NCI-H748 treated with DMSO at 0.1 percent for 48 hours (cell line): Measurements from ENCODE around the gene FREM3.

Experiments
- DNase-seq: peaks from one replicate; lab custom pipeline; 2025; lab: John Stamatoyannopoulos, UW

Gene FREM3

GRCh38 chr4:143667461-143667860 is 33.0 kb downstream of the FREM3 start:
- DNase-seq: no peak

- DNase-seq: no peak
Measured at GRCh38 chr4:143658336-143658735, 42.1 kb downstream of the FREM3 start.

DNA sequence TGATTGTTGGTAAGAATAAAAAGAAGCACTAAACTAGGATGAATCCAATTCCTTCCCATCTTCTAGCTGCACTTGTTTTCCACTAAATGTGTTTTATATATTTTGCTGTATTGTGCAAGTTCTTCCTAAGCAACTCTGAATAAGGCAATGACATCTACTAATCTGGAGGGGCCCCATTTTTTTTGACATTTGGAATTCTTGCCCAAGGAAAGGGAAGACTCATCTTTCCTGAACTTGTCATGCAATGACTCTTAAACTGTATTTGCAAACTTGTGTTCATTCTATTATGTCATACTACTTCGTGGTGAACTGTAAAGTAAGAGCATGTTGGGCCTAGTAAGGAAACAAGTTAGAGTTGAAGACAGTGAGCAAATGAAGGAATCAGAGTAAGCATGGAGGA is 45.9 kb downstream of the FREM3 start:
- DNase-seq: no peak

GRCh38 chr4:143653031-143653430 is 47.4 kb downstream of the FREM3 start:
- no peak for DNase-seq

DNA sequence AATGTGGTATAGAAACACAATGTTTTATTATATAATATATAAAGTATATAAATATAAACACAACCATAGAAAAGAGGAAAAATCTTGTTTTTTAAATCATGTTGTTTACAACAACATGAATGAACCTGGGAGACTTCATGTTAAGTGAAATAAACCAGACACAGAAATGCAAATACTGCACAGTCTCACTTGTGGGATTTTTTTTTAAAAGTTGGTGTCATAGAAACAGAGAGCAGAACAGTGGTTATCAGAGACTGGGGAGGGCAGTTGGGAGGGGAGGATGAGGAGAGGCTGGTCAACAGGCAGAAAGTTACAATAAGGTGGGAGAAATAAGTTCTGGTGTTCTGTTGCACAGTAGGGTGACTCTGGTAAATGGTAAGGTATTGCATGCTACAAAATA is 57.1 kb downstream of the FREM3 start:
- no peak for DNase-seq

GRCh38 chr4:143642611-143643010 is 57.9 kb downstream of the FREM3 start:
- DNase-seq: no peak

GRCh38 chr4:143641361-143641760 is 59.1 kb downstream of the FREM3 start:
- DNase-seq: no peak

- DNase-seq: no peak
Measured at GRCh38 chr4:143634763-143635162, 65.7 kb downstream of the FREM3 start.

- DNase-seq: no peak
Measured at GRCh38 chr4:143633833-143634232, 66.6 kb downstream of the FREM3 start.

GRCh38 chr4:143626134-143626911 is 74.2 kb downstream of the FREM3 start:
- DNase-seq: no peak

DNA sequence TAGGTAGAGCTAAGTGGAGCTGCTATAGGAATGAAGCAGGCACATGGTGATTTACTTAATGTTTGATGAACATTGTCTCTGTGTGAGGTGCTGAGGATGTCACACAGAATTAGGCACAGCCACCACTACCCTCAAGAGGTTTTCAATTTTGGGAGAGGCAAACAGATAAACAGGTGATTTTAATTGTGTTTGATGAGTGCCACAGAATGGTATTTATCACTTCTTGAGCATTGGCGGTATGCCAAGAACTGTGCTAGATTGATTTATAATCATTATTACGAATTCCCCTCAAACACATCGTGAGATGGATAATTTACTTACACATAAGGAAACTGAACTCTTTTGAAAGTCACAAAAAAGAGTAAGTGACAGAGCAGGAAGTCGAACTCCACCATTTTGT is 74.8 kb downstream of the FREM3 start:
- DNase-seq: peak; percentile 16

DNA sequence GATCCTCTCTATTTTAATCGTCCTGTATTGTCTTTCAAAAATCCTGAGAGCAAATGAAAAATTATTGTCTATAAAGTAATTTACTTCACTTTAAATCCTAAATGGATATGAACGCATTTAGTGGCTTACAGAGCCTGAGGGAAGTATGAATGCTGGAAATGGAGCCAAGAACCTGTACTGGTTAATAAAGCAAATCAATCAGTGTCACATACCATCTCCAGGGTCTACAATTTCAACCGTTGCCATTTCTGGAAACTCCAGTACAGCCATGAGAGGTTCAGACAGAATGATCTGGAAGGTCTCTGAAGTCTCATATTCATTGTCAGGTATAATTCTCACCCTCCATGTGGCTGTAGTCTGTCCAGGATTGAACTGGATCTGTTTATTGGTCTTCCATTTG is 76.6 kb downstream of the FREM3 start:
- DNase-seq: no peak

DNA sequence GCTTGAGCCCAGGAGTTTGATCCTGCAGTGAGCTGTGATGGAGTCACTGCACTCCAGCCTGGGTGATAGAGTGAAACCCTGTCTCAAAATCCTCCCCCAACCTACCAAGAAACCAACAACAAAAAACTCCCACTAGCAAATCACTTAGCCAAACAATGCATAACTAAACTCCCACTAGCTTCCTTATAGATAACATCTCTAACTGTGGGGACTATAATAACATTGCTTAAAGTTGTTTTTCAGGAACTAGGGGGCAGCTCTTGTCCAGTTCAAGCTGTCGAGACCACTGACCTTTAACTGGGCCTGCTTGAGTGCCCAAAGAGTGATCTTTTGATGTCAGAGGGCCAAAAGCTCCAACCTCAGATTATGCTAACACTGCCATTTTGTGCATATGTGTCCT is 81.7 kb downstream of the FREM3 start:
- DNase-seq: no peak

GRCh38 chr4:143617994-143618679 is 82.3 kb downstream of the FREM3 start:
- no peak for DNase-seq

GRCh38 chr4:143616771-143617170 is 83.7 kb downstream of the FREM3 start:
- DNase-seq: no peak

GRCh38 chr4:143609492-143609891 is 91.0 kb downstream of the FREM3 start:
- no peak for DNase-seq

DNA sequence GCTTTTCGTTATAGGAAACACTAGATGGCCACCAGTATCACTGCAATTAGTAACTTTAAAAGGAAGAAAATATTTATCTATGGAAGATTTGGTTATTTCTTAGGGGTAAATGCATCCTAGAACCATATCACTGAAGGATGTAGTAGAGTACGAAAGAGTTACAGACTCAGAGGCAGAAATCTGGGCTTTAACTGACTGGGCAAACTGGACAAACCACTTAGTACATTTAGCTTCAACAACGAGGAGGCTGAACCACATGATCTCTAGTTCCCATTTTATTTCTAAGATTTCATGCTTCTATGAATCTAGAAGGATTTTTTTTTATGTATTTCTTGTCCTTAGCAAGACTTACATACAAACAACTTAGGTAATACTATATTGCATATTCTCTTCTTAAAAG is 94.0 kb downstream of the FREM3 start:
- DNase-seq: no peak

DNA sequence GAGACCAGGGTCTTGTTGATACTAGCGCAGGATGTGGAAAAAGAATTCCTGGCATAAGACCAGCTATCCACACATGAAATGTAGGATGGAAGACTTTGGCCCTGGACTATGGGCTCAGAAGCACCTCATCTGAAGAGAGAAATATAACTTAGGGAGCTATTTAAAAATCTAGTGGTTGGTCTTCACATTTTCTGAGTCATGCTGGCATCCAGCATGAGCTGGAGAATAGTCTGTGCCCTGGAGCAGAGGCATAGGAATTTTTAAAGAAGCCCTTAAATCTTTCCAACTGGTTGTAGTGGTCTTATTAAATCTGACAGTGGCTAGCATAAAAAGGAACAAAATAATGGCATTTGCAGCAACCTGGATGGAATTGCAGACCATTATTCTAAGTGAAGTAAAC is 100.6 kb downstream of the FREM3 start:
- no peak for DNase-seq

- DNase-seq: no peak
Measured at GRCh38 chr4:143598816-143599215, 101.7 kb downstream of the FREM3 start.

DNA sequence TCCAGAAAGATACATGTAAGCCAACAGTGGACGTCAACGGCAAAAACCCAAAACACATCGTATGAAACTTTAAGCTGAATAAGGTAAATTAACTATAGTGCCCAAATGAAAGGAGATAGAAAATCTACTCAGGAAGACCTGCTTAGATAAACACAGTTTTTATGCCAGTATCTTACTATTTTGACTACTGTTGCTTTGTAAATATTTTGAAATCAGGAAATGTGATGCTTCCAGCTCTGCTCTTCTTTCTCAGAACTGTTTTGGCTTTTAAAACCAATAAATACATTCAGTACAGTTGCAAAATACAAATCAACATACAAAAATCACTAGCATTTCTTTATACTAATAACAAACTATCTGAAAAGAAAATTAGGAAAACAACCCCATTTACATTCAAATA is 103.2 kb downstream of the FREM3 start:
- no peak for DNase-seq

- no peak for DNase-seq
Measured at GRCh38 chr4:143587703-143588102, 112.8 kb downstream of the FREM3 start.

- DNase-seq: no peak
Measured at GRCh38 chr4:143586080-143586479, 114.4 kb downstream of the FREM3 start.

DNA sequence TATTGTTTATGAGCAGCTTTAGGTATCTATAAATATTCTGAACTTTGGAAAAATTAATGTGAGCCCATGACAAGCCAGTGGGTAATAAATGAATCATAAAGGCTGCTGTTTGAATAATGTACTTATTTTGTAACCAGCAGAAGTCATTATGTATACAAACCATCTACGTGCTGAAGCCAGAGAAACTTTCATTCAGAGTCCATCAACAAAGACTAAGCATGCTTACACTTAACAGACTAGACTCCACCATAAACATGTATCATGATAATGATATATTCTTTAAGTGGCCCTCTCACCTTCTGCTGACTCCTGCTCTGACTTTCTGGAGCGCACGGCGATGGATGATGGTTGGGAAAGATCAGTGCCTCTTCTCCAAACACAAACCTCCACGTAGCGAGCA is 114.9 kb downstream of the FREM3 start:
- DNase-seq: no peak
